Astrocyte of the cerebellum (primary cell): ENCODE measurements around the gene TSC1.

ENCODE experiments used
- DNase-seq: peaks from one replicate; pipeline ENCODE4 v3.0.0-alpha.2; 2011; ENCODE audit warnings: low read depth
- H3K4me3 ChIP-seq: 2 replicates; pipeline ENCODE4 v1.5.1; 2011; ENCODE audit warnings: mild to moderate bottlenecking, low read depth, low read length, moderate library complexity
- CTCF ChIP-seq: IDR thresholded peaks from 2 replicates; pipeline ENCODE4 v1.5.1; 2012; ENCODE audit warnings: low read length, low read depth, moderate library complexity, mild to moderate bottlenecking; ENCODE audit errors: missing control alignments
- in situ Hi-C: cut with HindIII; loops from 2 replicates; pipeline ENCODE4 v1.10.0; 2017; ENCODE audit warnings: low sequenced_read_pairs

TSC1 gene

GRCh38 chr9:132984202-132985070 is 40.0 kb upstream of the TSC1 start:
- no peak for TF ChIP-seq CTCF
- in situ Hi-C loops, result no loop called here
- H3K4me3 ChIP-seq, result no peak overlapping the region
- no peak for DNase-seq

- no peak for DNase-seq
- no peak for TF ChIP-seq CTCF
- in situ Hi-C loops, result no loop called here
- no peak overlapping the region for H3K4me3 ChIP-seq
Measured at GRCh38 chr9:132983491-132984201, 39.2 kb upstream of the TSC1 start.

GRCh38 chr9:132982458-132982857 is 38.0 kb upstream of the TSC1 start:
- H3K4me3 ChIP-seq, result no peak overlapping the region
- no peak for TF ChIP-seq CTCF
- no peak for DNase-seq
- in situ Hi-C loops, result no loop called here

GRCh38 chr9:132980157-132980556 is 35.7 kb upstream of the TSC1 start:
- no peak for DNase-seq
- H3K4me3 ChIP-seq, result no peak overlapping the region
- in situ Hi-C loops, result no loop called here
- TF ChIP-seq CTCF, result no peak

GRCh38 chr9:132978451-132979131 is 34.2 kb upstream of the TSC1 start, which contains the start of gene GFI1B:
GFI1B (plus strand) TSS chr9:132978694; CDS start chr9:132986679, 7,985 bp downstream.
- DNase-seq, result no peak
- H3K4me3 ChIP-seq, result no peak within 1 kb of the TSS
- in situ Hi-C loops, result no loop called here
- no peak for TF ChIP-seq CTCF

- no peak for TF ChIP-seq CTCF
- in situ Hi-C loops, result no loop called here
- no peak overlapping the region for H3K4me3 ChIP-seq
- no peak for DNase-seq
Measured at GRCh38 chr9:132978112-132978450, 33.7 kb upstream of the TSC1 start.
